GM13977 (cell line): ENCODE data around the gene NELFA.

Source experiments
- DNase-seq: peaks from one replicate; pipeline ENCODE4 v3.0.0; 2012; ENCODE audit warnings: low spot score
- in situ Hi-C: fragments of 300-500 bp; cut with MboI; formaldehyde crosslinking; loops from one replicate; pipeline ENCODE4 v1.12.0; 2022; ENCODE audit warnings: low sequenced_read_pairs, low pct_unique_long_range_greater_than_20kb, mixed read lengths, inconsistent platforms; ENCODE audit not compliant: unreplicated experiment
- TF ChIP-seq, protein P1 (sequence below): IDR thresholded peaks from 2 replicates; pipeline ENCODE4 v1.5.1; 2012; ENCODE audit warnings: mild to moderate bottlenecking, control low read depth; ENCODE audit not compliant: insufficient read depth; ENCODE audit errors: extremely low read depth, missing control alignments

NELFA gene

GRCh38 chr4:1985294-1985693 is 23.5 kb downstream of the NELFA start:
- peak; percentile 8 for DNase-seq
- TF ChIP-seq, protein P1, sequence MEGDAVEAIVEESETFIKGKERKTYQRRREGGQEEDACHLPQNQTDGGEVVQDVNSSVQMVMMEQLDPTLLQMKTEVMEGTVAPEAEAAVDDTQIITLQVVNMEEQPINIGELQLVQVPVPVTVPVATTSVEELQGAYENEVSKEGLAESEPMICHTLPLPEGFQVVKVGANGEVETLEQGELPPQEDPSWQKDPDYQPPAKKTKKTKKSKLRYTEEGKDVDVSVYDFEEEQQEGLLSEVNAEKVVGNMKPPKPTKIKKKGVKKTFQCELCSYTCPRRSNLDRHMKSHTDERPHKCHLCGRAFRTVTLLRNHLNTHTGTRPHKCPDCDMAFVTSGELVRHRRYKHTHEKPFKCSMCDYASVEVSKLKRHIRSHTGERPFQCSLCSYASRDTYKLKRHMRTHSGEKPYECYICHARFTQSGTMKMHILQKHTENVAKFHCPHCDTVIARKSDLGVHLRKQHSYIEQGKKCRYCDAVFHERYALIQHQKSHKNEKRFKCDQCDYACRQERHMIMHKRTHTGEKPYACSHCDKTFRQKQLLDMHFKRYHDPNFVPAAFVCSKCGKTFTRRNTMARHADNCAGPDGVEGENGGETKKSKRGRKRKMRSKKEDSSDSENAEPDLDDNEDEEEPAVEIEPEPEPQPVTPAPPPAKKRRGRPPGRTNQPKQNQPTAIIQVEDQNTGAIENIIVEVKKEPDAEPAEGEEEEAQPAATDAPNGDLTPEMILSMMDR: no peak
- in situ Hi-C loops: no loop called here

DNA sequence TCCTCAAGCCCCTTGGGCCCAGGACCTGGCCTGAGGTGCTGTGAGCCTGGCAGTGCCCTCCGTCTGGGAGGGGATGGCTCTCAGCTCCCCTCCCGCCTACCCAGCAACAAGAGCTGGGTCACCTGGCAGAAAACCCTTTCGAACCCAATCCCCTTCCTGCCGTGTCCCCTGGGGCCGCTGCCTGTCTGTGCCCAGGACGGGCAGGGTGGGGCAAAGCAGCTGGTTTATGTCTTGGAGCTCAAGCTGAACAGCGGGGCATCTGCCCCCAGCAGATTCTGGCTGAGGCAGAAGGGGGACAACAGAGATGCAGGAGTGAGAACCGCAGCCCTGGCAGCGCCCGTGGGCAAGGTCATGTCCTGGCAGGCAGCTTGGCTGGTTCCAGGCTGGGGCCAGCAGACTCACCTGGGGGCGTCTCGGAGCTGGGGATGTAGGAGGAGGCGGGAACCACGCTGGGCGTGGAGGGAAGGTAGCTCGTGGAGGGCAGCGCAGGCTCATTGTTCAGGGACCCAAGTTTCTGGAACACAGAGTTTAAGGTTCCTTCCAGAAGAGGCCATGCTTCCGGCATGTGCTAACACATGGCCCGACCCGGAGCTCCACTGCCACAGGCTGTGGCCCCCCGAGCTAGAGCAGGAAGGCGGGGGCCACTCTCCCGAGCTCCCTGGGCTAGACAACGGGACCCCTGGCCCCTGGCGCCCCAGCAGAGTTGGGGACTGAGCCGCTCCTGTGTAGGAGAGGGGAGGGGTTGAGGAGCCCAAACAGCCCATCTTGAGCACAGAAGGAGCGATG is 24.2 kb downstream of the NELFA start:
- TF ChIP-seq, protein P1: no peak
- in situ Hi-C loops: no loop called here

DNA sequence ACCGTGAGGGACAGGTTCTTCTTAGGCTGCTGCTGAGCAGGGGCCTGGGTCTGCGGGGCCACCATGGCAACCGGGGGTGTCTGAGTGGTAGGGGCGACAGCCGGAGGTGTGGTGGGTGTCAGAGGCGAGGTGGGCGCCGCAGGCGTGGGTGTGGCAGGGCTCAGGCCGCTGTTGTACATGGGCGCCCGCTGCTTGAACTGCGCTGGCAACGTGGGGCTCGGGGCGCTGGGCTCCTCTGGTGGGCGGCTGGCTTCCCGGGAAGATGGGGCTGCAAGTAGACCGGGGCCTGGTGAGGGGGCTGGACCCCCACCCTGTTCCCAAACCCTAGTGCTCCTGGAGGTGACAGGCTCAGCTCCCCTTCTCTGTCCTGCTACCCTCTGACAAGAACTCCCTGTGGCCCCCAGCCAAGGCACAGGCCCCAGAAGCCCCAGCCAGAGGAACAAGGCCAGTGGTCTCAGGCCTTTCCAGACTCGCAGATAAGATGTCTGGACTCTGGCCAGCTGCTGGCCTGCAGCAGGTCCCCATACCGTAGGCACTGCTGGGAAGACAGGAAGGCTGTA is 24.8 kb downstream of the NELFA start:
- DNase-seq: peak; percentile 21
- TF ChIP-seq, protein P1: no peak
- in situ Hi-C loops: no loop called here

More for the DNA sequence above, 24.2 kb downstream of the NELFA start:
- peak; percentile 34 for DNase-seq

GRCh38 chr4:1983053-1983845 is 25.5 kb downstream of the NELFA start:
- TF ChIP-seq, protein P1: no peak
- DNase-seq: peak; percentile 12
- in situ Hi-C loops: no loop called here

DNA sequence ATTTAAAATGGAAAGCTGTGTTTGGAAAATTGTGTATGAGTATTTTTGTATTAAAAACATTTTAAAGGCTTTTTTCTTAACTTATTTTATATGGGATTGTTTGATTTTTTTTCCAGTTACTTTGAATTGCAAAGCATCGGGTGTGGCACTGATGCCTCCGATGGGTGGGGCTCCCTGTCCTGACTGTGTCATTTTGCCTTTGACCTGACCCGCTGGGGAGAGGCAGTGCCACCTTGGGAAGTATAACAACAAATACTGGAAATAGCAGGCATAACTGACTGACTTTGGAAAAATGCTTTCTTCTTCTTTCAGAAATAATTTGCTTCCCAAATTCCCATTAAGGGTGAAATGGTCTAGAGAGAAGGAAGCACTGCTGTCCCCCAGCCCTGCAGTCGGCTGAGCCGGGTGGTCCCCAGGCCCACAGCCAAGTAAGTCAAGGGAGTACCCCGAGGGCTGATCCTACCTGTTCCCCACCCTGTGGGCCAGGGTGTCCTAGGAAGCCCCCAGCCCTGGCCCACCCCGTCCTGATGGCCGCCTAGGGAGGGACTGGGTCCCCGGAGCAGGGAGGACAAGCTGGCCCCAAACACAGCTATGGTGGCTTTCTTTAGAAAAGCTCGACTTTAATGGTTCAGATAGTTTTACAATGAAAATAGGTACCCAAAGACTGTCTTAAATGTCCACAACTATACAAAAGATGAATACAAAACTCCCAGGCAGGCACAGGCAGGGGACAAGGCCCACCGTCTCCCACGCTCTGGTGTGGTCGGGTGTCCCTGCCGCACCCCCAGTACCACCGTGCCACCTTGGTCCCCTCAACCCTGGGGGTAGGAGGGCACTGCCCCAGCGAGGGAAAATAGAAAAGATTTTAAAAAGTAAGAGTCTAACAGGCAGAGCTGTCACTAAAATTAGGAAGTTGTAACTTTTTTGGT is 26.4 kb downstream of the NELFA start:
- in situ Hi-C loops: no loop called here
- no peak for DNase-seq
- TF ChIP-seq, protein P1: no peak
